NCI-H187 (cell line): Measurements from ENCODE around the gene LPP.
A peak's percentile ranks its signal among the peaks of the same experiment; 100 is the strongest.
"Not testable (repeated sequence)": the region's sequence is repeated elsewhere in the genome, so short reads cannot be mapped to it uniquely, and the experiment has no call there.

Source experiments
- DNase-seq, 2 experiments: peaks; one replicate each; lab custom pipeline; 2025; lab: John Stamatoyannopoulos, UW

The LPP gene

GRCh38 chr3:188435266-188435665, 281.3 kb downstream of the LPP start:
- no peak for DNase-seq

- no peak for DNase-seq
These were observed 284.0 kb downstream of the LPP start for GRCh38 chr3:188437926-188438325.

GRCh38 chr3:188439080-188439479, 285.1 kb downstream of the LPP start:
- DNase-seq: no peak

DNA sequence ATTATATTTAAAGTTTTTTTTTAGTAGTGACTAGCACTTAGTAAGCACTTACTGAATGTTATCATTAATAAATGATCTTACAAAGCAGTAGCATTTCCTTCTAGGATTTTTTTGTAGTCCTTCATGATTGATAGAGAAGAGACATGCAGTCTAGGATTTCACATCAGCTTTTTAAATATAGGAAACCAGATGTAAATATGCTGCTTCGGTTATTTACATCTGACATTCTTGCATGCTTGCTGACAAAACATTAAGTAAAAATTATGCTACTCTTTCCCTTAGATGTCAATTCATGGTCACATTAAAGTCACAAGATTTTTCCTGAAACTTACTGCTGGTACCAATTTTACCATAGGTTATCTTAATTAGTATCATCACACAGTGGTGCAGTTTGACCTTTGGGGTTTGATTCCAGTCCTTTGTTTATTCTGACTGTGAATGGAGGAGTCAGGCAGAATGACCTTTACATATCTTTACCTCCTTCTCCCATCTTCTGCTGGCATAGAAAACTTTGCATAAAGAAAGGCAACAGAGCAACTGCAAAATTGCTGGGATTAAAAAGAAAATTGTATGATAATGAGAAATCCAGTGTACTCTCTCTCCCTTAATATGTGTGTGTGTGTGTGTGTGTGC, 286.5 kb downstream of the LPP start:
- no peak for DNase-seq

GRCh38 chr3:188442430-188442829, 288.5 kb downstream of the LPP start:
- no peak for DNase-seq

DNA sequence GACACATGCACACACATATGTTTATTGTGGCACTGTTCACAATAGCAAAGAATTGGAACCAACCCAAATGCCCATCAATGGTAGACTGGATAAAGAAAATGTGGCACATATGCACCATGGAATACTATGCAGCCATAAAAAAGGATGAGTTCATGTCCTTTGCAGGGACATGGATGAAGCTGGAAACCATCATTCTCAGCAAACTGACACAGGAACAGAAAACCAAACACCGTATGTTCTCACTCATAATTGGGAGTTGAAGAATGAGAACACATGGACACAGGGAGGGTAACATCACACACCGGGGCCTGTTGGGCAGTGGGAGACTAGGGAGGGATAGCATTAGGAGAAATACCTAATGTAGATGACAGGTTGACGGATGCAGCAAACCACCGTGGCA, 291.2 kb downstream of the LPP start:
- not testable (repeated sequence) for DNase-seq

DNA sequence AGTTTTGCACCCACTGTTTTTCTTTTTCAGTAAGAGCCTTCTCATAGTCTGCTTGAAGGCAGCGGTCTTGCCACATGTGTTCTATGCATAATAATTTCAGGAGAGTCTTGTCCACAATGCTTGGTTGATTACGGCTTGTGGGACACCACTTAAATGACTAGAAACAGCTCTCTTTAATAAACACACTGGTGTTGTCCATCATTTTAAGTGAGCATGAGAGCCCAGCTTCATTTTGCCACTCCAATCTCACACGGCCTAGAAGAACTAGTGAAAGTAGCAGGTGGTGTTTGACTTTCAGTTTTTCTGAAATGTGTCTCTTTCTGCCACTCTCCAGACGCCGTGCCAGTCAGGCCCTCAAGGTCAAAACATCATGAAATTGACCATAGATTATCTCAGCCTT, 292.1 kb downstream of the LPP start:
- DNase-seq: peak in 1 of 2 experiments; percentile 34

DNA sequence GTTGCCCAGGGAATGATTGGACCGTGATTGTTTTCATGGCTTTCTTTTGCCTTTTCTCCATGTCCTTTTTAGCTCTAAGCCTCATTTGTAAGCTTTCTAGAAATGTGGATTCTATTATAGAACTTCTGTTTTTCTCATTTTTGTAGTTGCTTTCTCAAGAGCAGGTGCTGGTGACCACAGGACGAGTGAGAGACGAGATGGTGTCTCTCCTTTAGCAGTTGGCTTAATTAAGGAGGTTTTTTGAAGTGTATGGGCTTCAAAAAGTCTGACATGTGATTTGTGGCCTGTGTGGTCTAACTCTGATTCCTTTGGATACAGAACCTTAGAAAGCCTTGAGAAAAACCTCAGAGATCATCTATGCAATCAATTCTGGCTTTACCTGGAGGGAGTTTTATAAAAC, 292.8 kb downstream of the LPP start:
- no peak for DNase-seq

DNA sequence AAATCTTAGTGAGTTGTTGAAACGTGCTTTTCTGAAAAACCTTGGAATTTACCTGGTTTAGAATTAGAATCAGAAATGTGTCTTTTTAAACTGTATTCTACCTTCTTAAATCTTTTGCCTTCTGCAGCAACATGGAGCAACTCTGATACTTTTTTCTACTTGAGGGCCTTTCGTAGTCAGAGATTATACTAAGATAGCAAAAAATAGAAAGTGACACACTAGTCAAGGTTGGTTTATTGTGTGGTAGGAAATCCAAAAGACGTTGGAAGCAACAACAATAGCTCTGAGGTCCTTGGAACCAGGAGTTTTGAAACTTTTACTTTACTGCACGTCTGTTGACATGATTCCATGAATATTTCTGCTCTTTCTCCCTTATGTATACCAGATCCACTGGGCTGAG, 294.9 kb downstream of the LPP start:
- no peak for DNase-seq

GRCh38 chr3:188449421-188449820, 295.5 kb downstream of the LPP start:
- DNase-seq: no peak

DNA sequence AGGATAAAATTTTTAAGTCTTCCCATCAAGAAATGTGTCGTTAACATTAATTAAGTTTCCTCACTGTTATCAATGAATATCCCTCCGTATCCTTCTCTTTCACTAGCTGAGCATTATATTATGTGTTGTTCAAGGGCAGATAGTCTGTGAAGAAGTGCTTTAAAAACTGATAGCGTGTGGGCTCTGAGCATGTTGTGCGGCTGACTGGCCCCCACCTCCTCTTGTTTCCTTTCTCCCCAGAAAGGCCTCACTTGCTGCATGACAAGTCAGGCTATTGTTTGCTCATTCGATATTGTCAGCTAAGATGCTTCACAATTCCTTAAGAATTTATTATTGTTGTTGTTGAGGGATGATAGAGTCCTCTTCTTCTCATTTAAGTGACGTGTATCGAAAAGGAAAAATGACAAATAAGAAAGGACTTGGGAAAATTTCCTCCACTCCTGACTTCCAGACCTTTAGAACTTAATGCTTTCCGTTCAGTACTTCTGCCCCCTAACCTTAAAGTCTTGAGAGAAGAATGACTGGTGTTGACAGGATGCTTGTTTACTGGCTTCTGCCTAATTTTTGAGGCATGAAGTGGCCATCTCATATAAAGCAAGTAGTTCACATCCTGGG, 298.3 kb downstream of the LPP start:
- DNase-seq: no peak

DNA sequence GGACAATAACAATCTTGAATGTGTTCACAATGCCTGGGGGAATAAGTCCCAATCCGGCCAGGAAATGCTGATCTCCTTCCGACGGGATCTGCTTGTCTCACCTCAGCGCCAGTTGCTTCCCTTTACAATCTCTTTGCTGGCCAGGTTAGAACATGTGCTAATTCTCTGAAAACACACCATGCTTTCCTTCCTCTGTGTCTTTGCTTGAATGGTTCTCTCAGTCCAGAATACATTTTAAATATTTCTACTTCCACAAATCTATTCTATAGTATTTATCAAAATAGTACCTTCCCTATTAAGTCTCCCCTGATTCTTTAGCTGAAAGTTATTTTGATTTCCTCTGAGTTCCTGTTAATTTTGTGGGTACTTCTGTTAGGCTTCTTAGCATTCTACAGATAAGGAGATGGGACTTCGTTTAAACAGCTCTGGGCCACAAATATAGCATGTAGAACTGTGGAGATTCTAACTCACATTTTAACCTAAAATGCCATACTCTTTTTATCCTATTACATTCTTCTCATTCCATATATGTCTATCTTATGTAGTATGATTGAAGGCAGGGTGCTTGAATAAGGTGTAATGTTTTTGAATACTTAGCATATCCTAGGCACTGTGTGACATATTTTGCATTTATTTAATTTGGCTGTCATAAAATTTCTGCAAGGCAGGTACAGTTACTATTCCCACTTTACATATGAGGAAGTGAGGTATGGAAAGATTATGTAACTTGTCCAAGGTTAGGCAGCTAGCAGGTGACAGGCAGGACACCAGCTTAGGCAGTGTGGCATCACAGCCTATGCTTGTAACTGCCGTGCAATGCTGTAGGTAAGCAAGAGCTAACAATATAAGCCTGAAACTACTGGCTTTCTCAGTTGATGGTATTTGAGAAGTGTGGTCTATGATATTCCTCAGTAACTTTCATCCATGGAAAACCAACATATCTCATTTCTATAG, 299.8 kb downstream of the LPP start:
- DNase-seq: no peak

DNA sequence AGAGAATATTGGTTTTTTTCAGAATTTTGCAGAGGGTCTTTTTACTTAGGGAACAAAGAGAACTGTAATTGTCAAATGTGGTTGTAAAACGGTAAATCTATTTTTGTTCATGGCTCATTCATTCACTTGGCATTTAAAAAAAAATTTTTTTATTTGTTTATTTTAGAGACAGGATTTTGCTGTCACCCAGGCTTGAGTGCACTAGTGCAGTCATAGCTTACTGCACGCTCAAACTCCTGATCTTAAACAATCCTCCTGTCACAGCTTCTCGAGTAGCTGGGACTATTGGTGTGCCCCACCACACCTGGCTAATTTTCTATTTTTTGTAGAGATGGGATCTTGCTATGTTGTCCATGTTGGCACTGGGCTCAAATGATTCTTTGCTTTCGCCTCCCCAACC, 301.8 kb downstream of the LPP start:
- DNase-seq: no peak

GRCh38 chr3:188458756-188459155, 304.8 kb downstream of the LPP start:
- no peak for DNase-seq

DNA sequence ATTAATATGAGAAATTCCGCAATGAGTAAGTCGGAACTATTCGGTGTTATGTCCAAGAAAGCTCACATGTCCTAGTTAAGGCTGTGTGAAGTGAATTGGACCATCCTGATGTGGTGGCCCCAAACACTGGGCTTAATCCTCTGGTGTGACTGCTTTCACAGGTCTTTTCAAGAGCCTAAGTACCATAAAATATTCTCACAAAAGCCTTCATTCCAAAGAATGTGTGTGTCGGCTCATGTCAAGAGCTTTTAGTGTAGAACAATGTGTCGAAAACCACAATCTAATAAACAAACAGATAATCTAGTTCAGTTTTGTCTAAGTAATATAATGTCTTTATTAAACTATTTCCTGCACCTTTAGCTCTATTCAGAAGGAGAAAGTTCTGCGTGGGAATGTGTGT, 311.4 kb downstream of the LPP start:
- DNase-seq: no peak

DNA sequence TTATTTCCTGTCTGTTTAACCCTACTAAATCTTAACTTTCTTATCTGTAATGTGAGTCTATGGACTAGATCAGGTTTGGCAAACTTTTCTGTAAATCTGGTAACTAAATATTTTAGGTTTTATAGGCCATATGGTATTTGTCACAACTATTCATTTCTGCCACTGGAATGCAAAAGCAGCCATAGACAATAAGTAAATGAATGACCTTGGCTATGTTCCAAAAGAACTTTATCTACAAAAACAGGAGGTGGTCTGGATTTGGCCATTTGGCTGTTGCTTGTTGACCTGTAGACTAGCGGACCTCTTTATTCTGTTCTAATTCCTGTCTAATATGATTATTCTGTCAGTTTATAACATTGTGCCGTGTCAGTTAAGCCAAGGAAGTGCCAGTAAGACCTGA, 314.2 kb downstream of the LPP start:
- peak in 1 of 2 experiments; percentile 75 for DNase-seq

DNA sequence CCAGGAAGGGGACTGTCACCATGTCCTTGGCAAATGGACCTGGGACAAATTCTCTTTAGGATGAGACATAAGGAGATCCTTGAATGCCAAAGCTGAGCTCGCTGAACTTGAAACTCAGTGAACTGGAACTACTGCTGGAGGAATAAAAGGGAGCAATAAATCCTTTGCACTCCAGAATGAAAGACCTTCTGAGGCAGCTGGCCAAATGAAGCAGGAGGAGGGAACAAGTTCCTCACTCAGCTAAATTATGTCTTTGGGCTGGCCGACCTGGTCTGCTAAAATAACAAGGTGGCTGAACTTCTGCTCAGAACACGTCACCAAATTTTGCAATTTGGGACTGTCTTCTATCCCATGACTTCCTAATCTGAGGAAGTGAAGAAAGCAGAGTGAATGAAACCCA, 314.7 kb downstream of the LPP start:
- peak; percentile 75 to 82 for DNase-seq

DNA sequence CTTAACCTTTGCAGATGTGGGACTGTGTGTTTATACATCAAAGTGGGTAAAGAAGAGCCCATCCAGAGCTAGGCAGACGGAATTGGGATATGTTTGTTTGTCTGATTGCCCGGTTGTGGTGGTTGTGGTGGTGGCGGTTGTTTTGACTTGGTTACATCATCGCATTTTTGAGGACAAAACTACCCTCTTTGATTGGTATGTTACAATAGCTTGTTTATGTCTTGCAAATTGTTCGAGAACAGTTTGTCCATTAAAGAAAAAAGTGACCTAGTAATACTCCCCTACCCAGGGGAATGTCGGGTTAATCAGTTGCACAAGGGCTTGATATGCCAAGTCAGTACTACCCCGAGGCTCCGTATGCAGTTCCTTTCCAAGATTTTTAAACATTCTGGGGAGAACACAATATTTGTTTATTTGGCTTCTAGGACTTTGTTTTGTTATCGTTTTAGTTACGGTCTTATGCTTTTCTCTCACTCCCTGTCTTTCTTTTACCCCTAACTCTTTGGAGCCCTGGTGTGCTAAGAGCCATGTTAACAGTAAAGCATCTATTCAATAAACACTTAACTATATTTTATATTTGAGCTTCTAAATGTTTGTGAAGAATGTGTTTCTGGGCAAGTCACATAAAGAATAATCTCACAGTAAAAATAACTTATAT, 315.4 kb downstream of the LPP start:
- no peak for DNase-seq

DNA sequence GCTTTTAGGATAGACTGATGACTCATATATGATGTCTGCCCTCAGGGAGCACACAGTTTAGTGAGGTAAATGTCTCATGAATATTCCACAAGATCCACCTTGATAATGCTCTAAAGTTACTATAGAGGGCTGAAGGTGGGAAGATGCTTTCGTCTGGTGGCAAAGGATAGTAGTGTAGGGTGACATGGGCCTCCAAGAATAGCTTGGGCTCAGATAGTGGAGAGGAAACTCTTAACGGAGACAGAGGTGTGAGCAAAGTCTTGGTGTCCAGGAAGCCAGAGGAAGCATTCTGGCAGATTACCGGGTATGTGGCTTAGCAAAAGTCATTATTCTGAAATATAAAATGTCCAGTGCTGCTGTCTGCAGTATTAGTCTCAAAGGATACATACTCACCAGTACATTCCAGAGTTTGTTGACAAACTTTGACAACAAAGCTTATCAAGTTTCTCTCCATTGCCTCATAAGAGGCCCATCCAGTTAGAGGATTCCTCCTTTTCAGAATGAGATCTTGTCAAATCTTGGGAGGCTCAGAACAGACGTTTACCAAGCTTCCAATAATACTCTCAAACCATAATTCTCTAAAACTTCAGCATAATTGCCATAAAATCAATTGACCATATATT, 316.7 kb downstream of the LPP start:
- DNase-seq: no peak

GRCh38 chr3:188471723-188472122, 317.8 kb downstream of the LPP start:
- DNase-seq: no peak

GRCh38 chr3:188472336-188472735, 318.4 kb downstream of the LPP start:
- no peak for DNase-seq

DNA sequence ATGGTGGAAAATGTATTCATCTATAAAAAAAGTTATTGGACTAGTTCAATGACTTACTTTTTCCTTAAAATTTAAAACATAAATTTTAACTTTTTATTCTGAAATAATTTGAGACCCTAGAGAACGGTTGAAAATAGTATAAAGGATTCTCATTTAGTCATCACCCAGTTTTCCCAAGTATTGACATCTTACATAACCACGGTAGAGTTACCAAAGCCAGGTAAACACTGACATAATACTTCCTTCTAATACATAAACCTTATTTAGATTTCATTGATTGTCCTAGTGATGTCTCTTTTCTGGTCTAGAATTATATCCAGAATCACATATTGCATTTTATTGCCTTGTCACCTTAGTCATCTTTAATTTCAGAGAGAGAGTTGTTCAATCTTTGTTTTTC, 319.1 kb downstream of the LPP start:
- DNase-seq: no peak
